ENCODE results near the gene CCL27.
"Not testable (repeated sequence)": the region's sequence is repeated elsewhere in the genome, so short reads cannot be mapped to it uniquely, and the experiment has no call there.

CCL27 gene

GRCh38 chr9:34651321-34651720 lies 11.1 kb downstream of the CCL27 start:
- no peak overlapping the region for H3K4me3 ChIP-seq (ENCODE audit: low read length)
- no peak for TF ChIP-seq ZNF274 (IDR thresholded peaks at IDR 0.05; ENCODE audit: low read depth, low read length)

- TF ChIP-seq ZNF274 (IDR thresholded peaks at IDR 0.05; ENCODE audit: low read depth, low read length) = no peak
- no peak overlapping the region for H3K4me3 ChIP-seq (ENCODE audit: low read length)
These were observed 11.6 kb downstream of the CCL27 start for GRCh38 chr9:34650816-34651215.

GRCh38 chr9:34648673-34649072 lies 13.8 kb downstream of the CCL27 start:
- H3K4me3 ChIP-seq (ENCODE audit: low read length) = no peak overlapping the region
- no peak for TF ChIP-seq ZNF274 (IDR thresholded peaks at IDR 0.05; ENCODE audit: low read depth, low read length)

- no peak for TF ChIP-seq ZNF274 (IDR thresholded peaks at IDR 0.05; ENCODE audit: low read depth, low read length)
- H3K4me3 ChIP-seq (ENCODE audit: low read length) = peak overlapping the region; percentile 68; the same call in 1 of the 2 replicates
These were observed 14.8 kb downstream of the CCL27 start for GRCh38 chr9:34647651-34648050.

- peak overlapping the region; percentile 68 for H3K4me3 ChIP-seq (ENCODE audit: low read length)
- no peak for TF ChIP-seq ZNF274 (IDR thresholded peaks at IDR 0.05; ENCODE audit: low read depth, low read length)
These were observed 15.4 kb downstream of the CCL27 start for GRCh38 chr9:34647084-34647403.

- H3K4me3 ChIP-seq (ENCODE audit: low read length) = peak within 1 kb of the TSS; percentile 68
- TF ChIP-seq ZNF274 (IDR thresholded peaks at IDR 0.05; ENCODE audit: low read depth, low read length) = no peak
These were observed 16.0 kb downstream of the CCL27 start, which contains the start of gene GALT for GRCh38 chr9:34646211-34647083. GALT (plus strand) TSS chr9:34646675; CDS start chr9:34646705, 30 bp downstream.

GRCh38 chr9:34644766-34645314 lies 17.6 kb downstream of the CCL27 start:
- no peak overlapping the region for H3K4me3 ChIP-seq (ENCODE audit: low read length)
- TF ChIP-seq ZNF274 (IDR thresholded peaks at IDR 0.05; ENCODE audit: low read depth, low read length) = no peak

- TF ChIP-seq ZNF274 (IDR thresholded peaks at IDR 0.05; ENCODE audit: low read depth, low read length) = no peak
These were observed 19.8 kb downstream of the CCL27 start for GRCh38 chr9:34642679-34643078.

GRCh38 chr9:34639322-34639721 lies 23.1 kb downstream of the CCL27 start:
- not testable (repeated sequence) for H3K4me3 ChIP-seq (ENCODE audit: low read length)

More at GRCh38 chr9:34642679-34643078, 19.8 kb downstream of the CCL27 start:
- no peak overlapping the region for H3K4me3 ChIP-seq (ENCODE audit: low read length)

GRCh38 chr9:34638138-34638445 lies 24.4 kb downstream of the CCL27 start:
- TF ChIP-seq ZNF274 (IDR thresholded peaks at IDR 0.05; ENCODE audit: low read depth, low read length) = no peak
- H3K4me3 ChIP-seq (ENCODE audit: low read length) = peak overlapping the region; percentile 66; the same call in 1 of the 2 replicates

GRCh38 chr9:34637356-34638137 lies 24.9 kb downstream of the CCL27 start, which contains the start of gene SIGMAR1:
SIGMAR1 (minus strand) TSS chr9:34637787; CDS start chr9:34637697, 90 bp downstream.
- peak within 1 kb of the TSS; percentile 66; the same call in 1 of the 2 replicates for H3K4me3 ChIP-seq (ENCODE audit: low read length)
- no peak for TF ChIP-seq ZNF274 (IDR thresholded peaks at IDR 0.05; ENCODE audit: low read depth, low read length)

GRCh38 chr9:34636791-34637355 lies 25.6 kb downstream of the CCL27 start:
- TF ChIP-seq ZNF274 (IDR thresholded peaks at IDR 0.05; ENCODE audit: low read depth, low read length) = no peak
- H3K4me3 ChIP-seq (ENCODE audit: low read length) = peak overlapping the region; percentile 66; the same call in 1 of the 2 replicates

- no peak overlapping the region for H3K4me3 ChIP-seq (ENCODE audit: low read length)
These were observed 26.9 kb downstream of the CCL27 start for GRCh38 chr9:34635556-34635955.

GRCh38 chr9:34634551-34635248 lies 27.8 kb downstream of the CCL27 start:
- no peak for TF ChIP-seq ZNF274 (IDR thresholded peaks at IDR 0.05; ENCODE audit: low read depth, low read length)
- H3K4me3 ChIP-seq (ENCODE audit: low read length) = no peak overlapping the region

More at GRCh38 chr9:34635556-34635955, 26.9 kb downstream of the CCL27 start:
- TF ChIP-seq ZNF274 (IDR thresholded peaks at IDR 0.05; ENCODE audit: low read depth, low read length) = no peak
